ENCODE measurements around the gene BTNL3.

DNA sequence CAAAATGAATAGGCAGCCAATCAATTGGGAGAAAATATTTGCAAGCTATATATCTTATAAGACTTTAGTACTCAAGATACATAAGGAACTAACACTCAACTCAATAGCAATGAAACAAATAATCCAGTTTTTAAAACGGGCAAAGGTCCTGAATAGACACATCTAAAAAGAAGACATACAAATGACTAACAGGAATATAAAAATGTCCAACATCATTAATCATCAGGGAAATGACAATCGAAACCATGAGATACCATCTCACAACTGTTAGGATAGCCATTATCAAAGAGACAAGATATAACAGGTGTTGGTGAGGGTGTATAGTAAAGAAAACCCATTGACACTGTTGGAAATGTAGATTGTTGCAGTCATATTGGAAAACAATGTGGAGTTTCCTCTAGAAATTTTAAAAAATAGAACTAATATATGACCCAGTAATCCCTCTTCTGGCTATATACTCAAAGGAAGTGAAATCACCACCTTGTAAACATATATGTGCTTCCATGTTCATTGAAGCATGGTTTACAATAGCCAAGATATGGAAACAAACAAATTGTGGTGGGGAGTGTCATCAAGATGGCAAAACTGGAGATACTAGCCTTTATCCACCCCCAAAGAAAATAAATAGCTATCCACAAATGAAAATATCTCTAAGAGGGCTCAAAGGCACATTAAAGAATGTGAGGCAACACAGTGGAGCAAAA is 13.9 kb upstream of the BTNL3 start:
- TF ChIP-seq POLR2AphosphoS5 (IDR thresholded peaks at IDR 0.05; ENCODE audit: low read depth, low read length) (no peak), REST (IDR thresholded peaks at IDR 0.05; ENCODE audit: insufficient read depth in 1 of 2, low read depth in 2 of 2, low read length in 2 of 2) (no peak), TAF1 (IDR thresholded peaks at IDR 0.05; ENCODE audit: borderline replicate concordance, insufficient read depth, low read length) (no peak)
